Adrenal gland (tissue), 12 donors: ENCODE measurements around the gene ZC3H12C. TPM values are rescaled to one million over a fixed set of nuclear protein-coding genes. Genes with fewer than 3 reads are reported as not detected.

Experiments used
- DNase-seq, 7 donors: peaks; one replicate each; pipeline ENCODE4 v3.0.0-alpha.2; 2019 to 2020
- H3K27ac ChIP-seq, 5 donors: fragments of 200-600 bp; sonication (generic) in 4 of 5; 1 replicate in 3 of 5; 2 replicates in 2 of 5; pipeline versions ENCODE4 v1.5.1 to v1.8.0; 2016 to 2020; ENCODE audit warnings: mild to moderate bottlenecking in 1 of 5
- H3K27me3 ChIP-seq: fragments of 200-600 bp; 2 replicates; pipeline ENCODE4 v1.8.0; 2021
- H3K36me3 ChIP-seq, 2 donors: fragments of 200-600 bp; replicated peaks in 1 of 2; 1 replicate in 1 of 2; 2 replicates in 1 of 2; pipeline versions ENCODE4 v1.5.1 to v1.8.0; 2018 to 2022
- H3K4me1 ChIP-seq, 2 donors: fragments of 200-600 bp; replicated peaks in 1 of 2; 1 replicate in 1 of 2; 2 replicates in 1 of 2; pipeline versions ENCODE4 v1.5.1 to v1.8.0; 2018 to 2021
- H3K4me3 ChIP-seq, 4 donors: fragments of 200-600 bp; sonication (generic) in 3 of 4; one replicate each; pipeline ENCODE4 v1.5.1; 2016 to 2018
- H3K9me3 ChIP-seq, 3 donors: fragments of 200-600 bp; sonication (generic) in 1 of 3; replicated peaks in 1 of 3; 1 replicate in 2 of 3; 2 replicates in 1 of 3; pipeline versions ENCODE4 v1.5.1 to v1.8.0; 2016 to 2021
- CTCF ChIP-seq, 6 experiments: fragments of 450-650 bp in 4 of 6; fragments of 200-600 bp in 2 of 6; sonication (generic) in 1 of 6; IDR thresholded peaks; 1 replicate in 5 of 6; 2 replicates in 1 of 6; pipeline versions ENCODE4 v1.5.1 to v1.8.0; 2016 to 2021; ENCODE audit warnings: antibody characterized with exemption in 6 of 6, mild to moderate bottlenecking in 2 of 6, moderate library complexity in 1 of 6
- POLR2A ChIP-seq, 2 donors: fragments of 450-650 bp; IDR thresholded peaks; one replicate each; pipeline ENCODE4 v1.6.1; 2017; ENCODE audit warnings: antibody characterized with exemption in 2 of 2, mild to moderate bottlenecking in 2 of 2, moderate library complexity in 1 of 2
- WGBS, 4 donors: extraction: QIAGEN DNeasy Blood & Tissue Kit in 2 of 4; methylation state at CpG; one replicate each; pipeline versions ENCODE4 v1.1.5 to v1.1.7; 2013 to 2017; 5-methylcytosine and 5-hydroxymethylcytosine counted together
- intact Hi-C, 2 donors: fragments of 100-400 bp; cut with DNase I; formaldehyde crosslinking; loops; one replicate each; pipeline versions ENCODE4 v1.14.1 to v1.15.0; 2022 to 2023
- polyA plus RNA-seq, 3 donors: library from polyadenylated mRNA; stranded (reverse); fragments of 200-250 nt in 2 of 3; fragments of 350-450 nt in 1 of 3; fragmentation: Illumina TruSeq in 1 of 3; extraction: RNeasy Lipid Tissue Mini Kit (QIAGEN cat#74804) in 1 of 3; gene quantifications; one replicate each; pipeline ENCODE4 v1.2.3, GENCODE V29; 2013 to 2014
- total RNA-seq, 9 donors: library from RNA; depleted of rRNA in 4 of 9; stranded (reverse); fragments of >200 nt in 4 of 9; fragments of 120-200 nt in 1 of 9; fragmentation: NEBNext Ultra II Directional in 1 of 9; extraction: Animal tissue kit (Norgen Biotek cat#: 25700) in 1 of 9; gene quantifications; one replicate each; pipeline versions ENCODE4 v1.1.0 to v1.2.4, GENCODE V29; 2013 to 2023
- donor health status: healthy with polysubstance abuse.
- donor health status: Bipolar disorder and iron deficiency.
- donor health status: DM: yes; HTN: yes; CAD: no.
- donor health status: DM: no; HTN: no; CAD: no.
- donor health status: DM: no; HTN: no; CAD: no.
- donor health status: DM: yes; HTN: yes; CAD: no.

The ZC3H12C gene
- total and polyA plus RNA-seq, 12 donors = 4.4 to 28.9 (median 19.8) TPM

DNA sequence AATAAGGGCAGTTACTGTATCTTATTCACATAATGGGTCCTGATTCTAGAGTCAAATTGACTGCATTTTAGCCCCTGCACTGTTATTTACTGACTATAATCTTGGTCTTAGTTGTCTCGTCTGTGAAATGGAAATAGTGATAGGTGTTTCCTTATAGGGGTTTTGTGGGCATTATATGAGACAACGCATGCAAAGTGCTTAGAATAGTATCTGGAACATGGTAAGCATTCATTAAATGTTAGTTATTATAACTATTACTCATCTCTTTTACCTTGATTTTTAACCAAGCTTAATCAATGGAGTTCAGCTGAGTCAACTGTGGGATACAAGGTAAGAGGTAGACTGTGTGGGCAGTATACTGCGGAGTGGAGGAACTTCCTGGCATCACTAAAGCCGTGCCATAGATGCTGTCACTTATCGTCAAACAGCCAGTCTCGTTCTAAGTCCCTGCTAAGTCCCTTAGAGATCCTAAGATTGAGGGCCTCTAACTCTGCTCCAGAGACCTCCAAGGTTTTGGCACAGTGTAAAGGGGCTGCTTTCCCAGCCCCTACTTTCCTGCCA, 2.6 kb upstream of the ZC3H12C start:
- no peak for DNase-seq
- WGBS, 4 donors = 82 to 98% (median 94%) methylated on average over 6 of the region's 6 CpGs
- H3K27ac ChIP-seq = no peak overlapping the region
- H3K27me3 ChIP-seq = no peaks in the 10 kb centered on the region
- H3K4me3 ChIP-seq = no peak overlapping the region
- H3K4me1 ChIP-seq = peaks cover 11 to 22% of the 10 kb centered on the region in 2 donors
- TF ChIP-seq CTCF (IDR thresholded peaks at IDR 0.05) = no peak
- H3K36me3 ChIP-seq = no peaks in the 10 kb centered on the region
- no peaks in the 10 kb centered on the region for H3K9me3 ChIP-seq
- intact Hi-C loops = loop anchor here in 1 of 2 donors (5.0 kb wide), 1 partner anchor 138 kb away; no protein-coding TSS in a partner anchor

GRCh38 chr11:110092111-110092514, 1.1 kb upstream of the ZC3H12C start:
- intact Hi-C loops = loop anchor here in 1 of 2 donors (5.0 kb wide), 1 partner anchor 140 kb away; no protein-coding TSS in a partner anchor
- 14 to 23% (median 16%) methylated on average over 10 to 11 of the region's 11 CpGs for WGBS, 4 donors
- H3K27ac ChIP-seq = peak overlapping the region; percentile 84 to 99 (median 95)

GRCh38 chr11:110093407-110094297, 460 bp downstream of the ZC3H12C start:
- Histone ChIP-seq H3K36me3 (no peaks in the 10 kb centered on the region), H3K9me3 (no peaks in the 10 kb centered on the region), H3K27ac (peak overlapping the region; percentile 73 to 99 (median 95)), H3K4me3 (peak overlapping the region; percentile 34 to 93 (median 60)), H3K4me1 (peaks cover 11 to 39% of the 10 kb centered on the region in 2 donors), H3K27me3 (no peaks in the 10 kb centered on the region)
- WGBS, 4 donors = 0 to 1% (median 1%) methylated on average over 14 to 80 of the region's 80 CpGs
- DNase-seq = peak; percentile 49 to 73 (median 68)
- TF ChIP-seq POLR2A (IDR thresholded peaks at IDR 0.05) (peak in 1 of 2 donors; percentile 35), CTCF (IDR thresholded peaks at IDR 0.05) (no peak)
- intact Hi-C loops = loop anchor here in 1 of 2 donors (5.0 kb wide), 1 partner anchor 141 kb away; no protein-coding TSS in a partner anchor

More at GRCh38 chr11:110092111-110092514, 1.1 kb upstream of the ZC3H12C start:
- Histone ChIP-seq H3K4me1 (peaks cover 11 to 34% of the 10 kb centered on the region in 2 donors), H3K4me3 (peak overlapping the region; percentile 9 to 93 (median 62)), H3K27me3 (no peaks in the 10 kb centered on the region), H3K9me3 (no peaks in the 10 kb centered on the region), H3K36me3 (no peaks in the 10 kb centered on the region)
- TF ChIP-seq POLR2A (IDR thresholded peaks at IDR 0.05) (no peak), CTCF (IDR thresholded peaks at IDR 0.05) (peak in 1 of 6 experiments; percentile 18)
- peak in 4 of 7 donors; percentile 29 to 38 (median 36) for DNase-seq
